NCI-H2081 (cell line): ENCODE data around the gene TNFRSF25.

Experiments used
- DNase-seq, 2 experiments: peaks; one replicate each; lab custom pipeline; 2025; lab: John Stamatoyannopoulos, UW

Gene TNFRSF25

DNA sequence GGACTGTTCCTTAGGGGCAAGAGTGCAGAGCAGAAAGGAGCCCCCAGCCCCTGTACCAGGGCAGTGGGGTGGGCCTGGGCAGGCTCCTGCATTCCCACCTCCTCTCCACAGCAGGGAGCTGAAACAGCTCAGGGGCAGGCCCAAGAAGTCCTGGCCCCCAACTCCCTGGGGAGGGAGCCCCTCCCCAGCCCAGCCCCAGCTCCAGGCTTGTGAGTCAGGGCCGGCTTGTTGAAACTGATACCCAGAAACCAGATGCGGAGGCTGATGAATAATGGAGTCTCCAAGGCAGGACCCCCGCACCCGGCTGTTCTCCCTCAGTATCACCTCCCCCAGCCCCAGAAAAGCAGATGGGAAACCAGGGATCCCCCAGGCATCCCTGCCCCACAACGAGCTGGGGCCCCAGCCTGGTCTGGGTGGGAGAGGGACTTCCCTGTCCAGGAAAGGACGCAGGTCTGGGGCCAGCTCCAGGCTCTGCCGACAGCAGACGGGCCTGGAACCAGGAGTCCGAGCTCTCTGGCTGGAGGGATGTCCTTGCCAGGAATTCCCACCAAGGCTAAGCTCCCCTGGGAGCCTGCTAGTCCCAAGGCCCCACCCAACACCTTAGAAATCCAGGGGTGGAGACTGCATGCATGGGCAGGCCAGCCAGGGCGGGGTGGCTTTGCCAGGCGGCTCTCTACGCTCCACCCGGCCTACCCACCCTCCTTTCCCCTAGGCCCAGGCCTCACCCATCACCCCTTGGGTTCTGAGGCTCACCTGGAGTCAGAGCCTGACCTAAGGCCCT, 22.8 kb upstream of the TNFRSF25 start:
- DNase-seq = no peak

GRCh38 chr1:6487804-6488484, 22.0 kb upstream of the TNFRSF25 start:
- DNase-seq = no peak

DNA sequence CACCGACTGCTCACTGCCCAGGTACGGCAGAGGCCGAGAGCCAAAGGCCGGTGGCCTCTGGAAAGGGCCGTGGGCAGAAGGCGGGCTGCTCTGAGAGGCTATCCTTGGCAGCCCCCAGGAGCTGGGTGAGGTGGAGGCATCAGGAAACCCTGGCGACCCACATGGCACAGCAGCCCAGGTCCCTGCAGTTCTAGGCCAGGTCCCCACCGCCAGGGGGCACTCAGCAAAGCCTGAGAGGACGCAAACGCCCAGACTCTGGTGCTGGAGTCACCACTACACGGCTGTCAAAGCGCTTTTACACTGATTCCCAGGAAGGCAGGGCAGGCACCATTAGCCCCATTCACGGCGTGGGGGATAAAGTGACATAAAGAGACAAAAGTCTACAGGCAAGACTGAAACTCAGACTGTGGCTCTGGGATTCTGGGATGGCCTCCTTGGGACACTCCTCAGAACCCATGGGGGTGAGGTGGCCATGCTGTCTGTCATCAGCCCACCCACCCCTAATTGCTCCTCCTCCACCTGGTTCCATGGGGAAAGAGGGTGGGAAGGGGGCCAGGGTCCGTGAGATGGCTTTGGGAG, 20.5 kb upstream of the TNFRSF25 start:
- peak; percentile 73 to 84 for DNase-seq

DNA sequence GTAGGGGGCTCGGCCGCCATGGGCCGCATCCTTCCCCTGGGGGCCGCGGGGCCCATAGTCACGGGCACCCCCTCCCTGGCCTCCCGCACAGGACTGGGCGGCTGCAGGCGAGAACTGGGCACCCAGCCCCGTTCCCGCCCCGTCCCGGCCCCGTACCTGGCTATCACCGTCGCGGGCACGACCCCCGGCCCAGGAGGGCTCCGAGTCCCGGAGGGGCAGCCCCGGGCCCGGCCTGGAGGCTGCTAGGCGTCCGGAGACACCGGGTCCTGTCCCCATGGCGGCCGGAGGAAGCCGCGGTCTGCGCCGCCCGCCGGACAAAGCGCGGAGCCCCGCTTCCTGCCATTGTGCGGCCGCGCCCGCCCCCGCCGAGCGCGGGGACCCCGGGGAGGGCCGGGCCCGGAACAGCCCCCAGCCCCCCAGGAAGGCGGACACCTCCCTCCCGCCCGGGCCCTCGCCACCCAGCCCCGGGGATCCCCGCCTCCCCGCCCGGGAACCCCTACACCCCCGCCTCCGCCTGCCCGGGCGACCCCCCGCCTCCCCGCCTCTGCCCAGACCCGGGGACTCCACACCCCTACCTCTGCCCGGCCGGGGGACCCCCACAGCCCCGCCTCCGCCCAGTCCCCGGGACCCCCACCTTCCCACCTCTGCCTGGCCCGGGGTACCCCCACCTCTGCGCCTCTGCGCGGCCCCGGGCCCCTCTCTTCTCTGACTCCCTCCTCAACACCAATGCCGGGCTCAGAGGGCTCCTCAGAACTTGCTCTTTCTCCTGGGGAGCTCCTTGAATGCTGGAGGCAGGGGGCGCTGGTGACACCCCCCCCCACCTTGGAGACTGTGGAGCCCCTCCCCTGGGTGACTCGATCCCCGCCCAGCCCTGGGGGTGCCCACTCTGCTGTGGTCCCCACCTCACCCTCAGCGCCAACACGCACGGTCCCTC, 19.5 kb upstream of the TNFRSF25 start:
- no peak for DNase-seq

GRCh38 chr1:6484826-6485167, 18.8 kb upstream of the TNFRSF25 start:
- DNase-seq = no peak

- DNase-seq = no peak
Observed at GRCh38 chr1:6483761-6484117, 17.8 kb upstream of the TNFRSF25 start.

DNA sequence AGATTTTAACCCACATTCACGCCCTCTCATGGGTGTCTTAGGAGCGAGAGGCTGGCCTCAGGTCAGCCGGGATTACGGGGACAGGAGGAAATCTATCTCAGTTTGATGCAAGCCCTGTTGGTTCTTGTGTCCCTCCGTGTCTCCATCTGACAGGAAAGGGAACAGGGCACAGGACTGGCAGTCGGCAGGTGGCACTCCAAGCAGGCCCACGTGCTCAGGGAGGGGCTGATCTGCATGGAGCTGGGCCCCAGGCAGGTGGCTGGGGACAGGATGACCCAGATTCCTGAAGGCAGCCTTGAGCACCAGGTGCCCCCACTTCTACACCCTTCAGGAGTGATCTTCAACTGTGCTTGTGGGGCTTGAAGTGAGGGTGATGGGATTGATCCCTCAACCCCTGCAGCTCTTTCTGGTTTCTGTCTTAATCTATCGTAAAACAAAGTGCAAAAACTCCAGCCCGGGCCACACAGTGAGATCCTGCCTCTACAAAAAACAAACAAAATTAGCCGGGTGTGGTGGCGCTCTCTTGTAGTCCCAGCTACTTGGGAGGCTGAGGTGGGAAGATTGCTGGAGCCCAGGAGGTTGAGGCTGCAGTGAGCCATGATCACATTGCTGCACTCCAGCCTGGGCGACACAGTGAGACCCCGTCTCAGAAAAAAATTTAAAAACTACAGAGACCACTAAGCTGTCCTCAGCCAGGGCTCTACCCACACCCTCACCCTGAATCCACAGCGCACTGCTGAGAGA, 17.2 kb upstream of the TNFRSF25 start:
- peak in 1 of 2 experiments; percentile 51 for DNase-seq

- DNase-seq = no peak
Observed at GRCh38 chr1:6481820-6482219, 15.8 kb upstream of the TNFRSF25 start.

GRCh38 chr1:6477039-6477820, 11.3 kb upstream of the TNFRSF25 start:
- no peak for DNase-seq

- no peak for DNase-seq
Observed at GRCh38 chr1:6476483-6476882, 10.5 kb upstream of the TNFRSF25 start.

- DNase-seq = peak; percentile 73 to 74
Observed at GRCh38 chr1:6475381-6476133, 9.6 kb upstream of the TNFRSF25 start.

- peak in 1 of 2 experiments; percentile 46 for DNase-seq
Observed at GRCh38 chr1:6474815-6475282, 8.9 kb upstream of the TNFRSF25 start.

DNA sequence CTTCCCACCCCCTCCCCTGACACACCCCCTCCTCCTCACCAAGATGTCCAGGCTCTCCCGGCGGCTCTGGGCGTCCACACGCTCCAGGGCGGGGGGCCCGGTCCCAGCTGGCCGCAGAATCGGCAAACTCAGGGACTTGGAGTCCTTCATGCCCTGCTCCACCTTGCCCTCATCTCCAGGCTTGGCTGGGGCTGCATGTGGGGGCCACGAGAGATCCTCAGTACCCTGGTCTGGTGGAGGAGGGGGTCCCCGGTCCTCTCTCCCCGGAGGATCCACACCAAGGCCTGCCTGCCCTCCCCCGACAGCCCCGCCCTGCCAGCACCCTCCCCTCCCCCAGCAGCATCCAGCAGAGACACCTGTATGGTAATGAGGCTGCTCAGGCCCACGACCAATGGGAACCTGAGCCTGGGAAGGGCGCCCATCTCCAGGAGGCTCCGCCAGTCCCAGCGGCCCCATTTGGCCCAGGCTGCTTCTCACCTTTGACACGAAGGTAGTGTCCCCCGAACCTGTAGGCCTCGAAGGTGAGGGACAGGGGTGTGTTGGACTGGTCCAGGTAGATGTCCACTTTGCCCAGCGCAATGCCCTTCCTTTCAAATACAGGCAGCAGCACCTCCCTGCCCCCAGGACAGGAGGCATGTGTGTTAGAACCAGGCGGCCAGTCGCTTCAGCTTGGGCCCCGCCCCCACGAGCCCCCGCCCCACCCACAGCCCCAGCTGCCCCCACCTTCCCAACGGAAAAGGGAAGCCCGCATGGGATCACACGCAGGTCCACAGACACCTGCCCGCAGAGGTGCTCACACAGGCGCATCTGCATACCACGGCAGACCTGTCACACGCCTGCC, 8.2 kb upstream of the TNFRSF25 start:
- peak; percentile 93 to 95 for DNase-seq

GRCh38 chr1:6473156-6473555, 7.2 kb upstream of the TNFRSF25 start:
- no peak for DNase-seq

- no peak for DNase-seq
Observed at GRCh38 chr1:6472391-6472790, 6.4 kb upstream of the TNFRSF25 start.

GRCh38 chr1:6471970-6472368, 6.0 kb upstream of the TNFRSF25 start:
- DNase-seq = no peak

DNA sequence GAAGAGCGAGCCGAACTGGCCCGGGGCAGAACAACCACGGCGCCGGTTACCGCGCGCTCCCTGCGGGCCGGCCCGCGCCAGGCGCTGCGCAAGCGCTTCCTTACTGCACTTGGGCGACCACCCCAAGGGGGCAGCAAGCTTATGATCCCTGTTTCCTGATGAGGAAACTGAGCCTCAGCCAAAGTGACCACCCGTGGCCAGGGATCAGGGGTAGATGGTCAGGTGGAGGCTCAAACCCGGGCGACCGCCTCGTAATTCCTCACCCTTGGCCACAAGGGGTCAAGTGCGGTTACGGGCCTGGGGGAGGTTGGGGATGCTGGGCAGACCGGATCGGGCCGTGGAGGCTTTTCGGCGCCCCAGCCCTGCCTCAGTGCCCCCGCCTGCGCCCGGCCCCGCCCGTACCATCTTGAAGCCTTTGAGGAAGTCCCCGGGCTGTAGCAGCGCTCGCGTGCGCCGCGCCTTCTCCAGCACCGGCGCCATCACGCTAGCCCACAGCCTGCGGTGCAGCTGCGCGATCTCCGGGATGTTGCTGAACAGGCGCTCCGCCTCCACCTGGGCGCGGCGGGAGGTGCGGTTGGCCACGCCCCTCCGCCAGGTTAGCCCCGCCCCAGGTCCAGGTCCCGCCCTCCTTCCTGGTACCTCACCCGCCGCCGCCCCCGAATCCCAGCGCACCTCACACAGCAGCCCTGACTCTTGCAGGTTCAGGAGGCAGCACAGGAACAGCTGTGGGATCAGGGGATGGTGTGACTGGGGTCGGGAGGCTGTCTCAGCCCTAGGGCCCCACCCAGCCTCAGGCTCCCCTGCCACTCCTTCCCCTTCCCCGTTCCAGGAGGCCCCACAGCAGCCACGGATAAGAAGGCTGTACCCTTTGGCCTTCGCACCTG, 5.4 kb upstream of the TNFRSF25 start:
- DNase-seq = no peak
